Mesendoderm (in vitro differentiated cells): ENCODE data around the gene CIT.

Experiments
- DNase-seq: peaks from one replicate; pipeline ENCODE4 v3.0.0; 2013
- H2AK5ac ChIP-seq: 2 replicates; pipeline ENCODE4 v1.6.1; 2013; ENCODE audit warnings: low read length, inconsistent platforms
- H2BK120ac ChIP-seq: 2 replicates; pipeline ENCODE4 v1.6.1; 2013; ENCODE audit warnings: low read depth, mild to moderate bottlenecking, low read length, moderate library complexity, mixed read lengths
- H2BK15ac ChIP-seq: replicated peaks from 2 replicates; pipeline ENCODE4 v1.6.1; 2013; ENCODE audit warnings: low read depth, mild to moderate bottlenecking, moderate library complexity
- H2BK5ac ChIP-seq: 2 replicates; pipeline ENCODE4 v1.6.1; 2013; ENCODE audit warnings: low read length, inconsistent platforms
- H3K18ac ChIP-seq: 2 replicates; pipeline ENCODE4 v1.6.1; 2013; ENCODE audit warnings: mild to moderate bottlenecking, low read length, mixed read lengths
- H3K23ac ChIP-seq: one replicate; pipeline ENCODE4 v1.6.1; 2013; ENCODE audit warnings: low read length
- H3K27ac ChIP-seq: 2 replicates; pipeline ENCODE4 v1.5.1; 2013; ENCODE audit warnings: low read depth, mild to moderate bottlenecking, inconsistent platforms, low read length, moderate library complexity
- H3K27me3 ChIP-seq: 2 replicates; pipeline ENCODE4 v1.6.1; 2013; ENCODE audit warnings: low read length, control low read depth, mild to moderate bottlenecking, inconsistent platforms; ENCODE audit not compliant: insufficient read depth, poor library complexity
- H3K36me3 ChIP-seq: 2 replicates; pipeline ENCODE4 v1.6.1; 2013; ENCODE audit warnings: low read length, inconsistent platforms; ENCODE audit not compliant: control insufficient read depth, insufficient read depth
- H3K4ac ChIP-seq: one replicate; pipeline ENCODE4 v1.6.1; 2013; ENCODE audit warnings: low read depth, mild to moderate bottlenecking, low read length, moderate library complexity
- H3K4me1 ChIP-seq: 2 replicates; pipeline ENCODE4 v1.6.1; 2013; ENCODE audit warnings: low read depth, low read length, inconsistent platforms; ENCODE audit not compliant: control insufficient read depth
- H3K4me2 ChIP-seq: 2 replicates; pipeline ENCODE4 v1.6.1; 2013; ENCODE audit warnings: low read length
- H3K4me3 ChIP-seq: 2 replicates; pipeline ENCODE4 v1.5.1; 2013; ENCODE audit warnings: mild to moderate bottlenecking, low read length
- H3K56ac ChIP-seq: one replicate; pipeline ENCODE4 v1.6.1; 2013; ENCODE audit warnings: low read length
- H3K79me1 ChIP-seq: 2 replicates; pipeline ENCODE4 v1.6.1; 2013; ENCODE audit warnings: low read length, inconsistent platforms
- H3K79me2 ChIP-seq: 2 replicates; pipeline ENCODE4 v1.6.1; 2013; ENCODE audit warnings: mild to moderate bottlenecking, low read length; ENCODE audit not compliant: control insufficient read depth, insufficient read depth
- H3K9ac ChIP-seq: 2 replicates; pipeline ENCODE4 v1.6.1; 2013; ENCODE audit warnings: low read length, inconsistent platforms
- H4K5ac ChIP-seq: one replicate; pipeline ENCODE4 v1.6.1; 2013; ENCODE audit warnings: low read length
- H4K8ac ChIP-seq: one replicate; pipeline ENCODE4 v1.6.1; 2013; ENCODE audit warnings: low read depth, mild to moderate bottlenecking, control low read depth, low read length, moderate library complexity
- WGBS: extraction: QIAGEN DNeasy Blood & Tissue Kit; methylation state at CpG from one replicate; pipeline ENCODE4 v1.1.7; 2013; ENCODE audit warnings: low lambda C conversion rate, missing lambda C conversion rate; ENCODE audit not compliant: insufficient coverage; ENCODE audit errors: extremely low coverage; 5-methylcytosine and 5-hydroxymethylcytosine counted together

CIT gene

DNA sequence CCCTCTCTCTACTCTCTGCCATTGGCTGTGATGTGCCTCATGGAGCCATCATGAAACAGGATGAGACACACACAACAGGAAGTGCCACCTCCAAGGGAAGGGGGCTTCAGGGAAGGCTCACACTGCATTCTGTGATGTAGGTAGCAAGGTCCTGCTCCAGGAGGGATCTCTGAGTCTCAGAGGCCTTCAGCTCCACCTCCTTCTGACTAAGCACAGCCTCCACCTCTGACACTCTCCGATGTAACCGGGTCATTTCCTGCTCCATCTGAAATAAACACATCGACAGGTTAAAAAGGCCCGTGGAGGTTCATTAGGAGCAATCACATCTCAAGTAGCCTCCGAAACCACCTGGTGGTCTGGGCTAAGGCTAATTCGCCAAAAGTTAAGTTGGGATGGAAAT is 93.3 kb downstream of the CIT start:
- Histone ChIP-seq H3K79me2 (no peaks in the 10 kb centered on the region), H2AK5ac (no peak overlapping the region), H3K4me1 (no peaks in the 10 kb centered on the region), H3K36me3 (peaks cover 2% of the 10 kb centered on the region), H3K23ac (no peak overlapping the region), H2BK120ac (no peak overlapping the region), H3K27me3 (no peaks in the 10 kb centered on the region), H3K18ac (no peak overlapping the region), H3K4me2 (no peak overlapping the region), H4K8ac (no peak overlapping the region), H3K27ac (no peak overlapping the region), H3K56ac (no peak overlapping the region), H3K9ac (no peak overlapping the region), H2BK15ac (no peak overlapping the region), H3K4ac (no peak overlapping the region), H3K79me1 (no peaks in the 10 kb centered on the region), H2BK5ac (no peak overlapping the region), H3K4me3 (no peak overlapping the region), H4K5ac (no peak overlapping the region)
- no CpG with 5 or more reads among the region's 6 CpGs for WGBS
- DNase-seq, result peak; percentile 27

DNA sequence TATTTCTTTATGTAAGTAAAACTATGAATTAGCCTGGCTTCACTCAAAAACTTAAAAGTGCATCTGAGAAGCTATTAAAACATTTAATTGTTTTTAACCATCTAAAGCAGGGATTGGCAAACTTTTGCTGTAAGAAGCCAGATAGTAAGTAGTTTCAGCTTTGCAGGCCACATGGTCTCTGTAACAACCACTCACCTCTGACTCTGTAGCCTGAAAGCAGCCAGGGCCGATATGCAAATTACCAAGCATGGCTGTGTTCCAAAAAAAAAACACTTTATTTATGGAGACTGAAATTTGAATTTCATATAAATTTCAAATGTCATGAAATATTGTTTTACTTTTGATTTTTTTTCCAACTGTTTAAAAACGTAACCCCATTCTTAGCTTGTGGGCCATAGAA is 95.3 kb downstream of the CIT start:
- Histone ChIP-seq H3K4ac (no peak overlapping the region), H3K4me3 (no peak overlapping the region), H3K9ac (no peak overlapping the region), H3K36me3 (peaks cover 2% of the 10 kb centered on the region), H3K27ac (no peak overlapping the region), H3K27me3 (no peaks in the 10 kb centered on the region), H3K56ac (no peak overlapping the region), H3K23ac (no peak overlapping the region), H2BK5ac (no peak overlapping the region), H3K18ac (no peak overlapping the region), H4K8ac (no peak overlapping the region), H3K79me2 (no peaks in the 10 kb centered on the region), H3K4me2 (no peak overlapping the region), H4K5ac (no peak overlapping the region), H2BK120ac (no peak overlapping the region), H3K4me1 (no peaks in the 10 kb centered on the region), H2BK15ac (no peak overlapping the region), H3K79me1 (no peaks in the 10 kb centered on the region), H2AK5ac (no peak overlapping the region)
- WGBS, result no CpG with 5 or more reads among the region's 2 CpGs
- DNase-seq, result no peak

DNA sequence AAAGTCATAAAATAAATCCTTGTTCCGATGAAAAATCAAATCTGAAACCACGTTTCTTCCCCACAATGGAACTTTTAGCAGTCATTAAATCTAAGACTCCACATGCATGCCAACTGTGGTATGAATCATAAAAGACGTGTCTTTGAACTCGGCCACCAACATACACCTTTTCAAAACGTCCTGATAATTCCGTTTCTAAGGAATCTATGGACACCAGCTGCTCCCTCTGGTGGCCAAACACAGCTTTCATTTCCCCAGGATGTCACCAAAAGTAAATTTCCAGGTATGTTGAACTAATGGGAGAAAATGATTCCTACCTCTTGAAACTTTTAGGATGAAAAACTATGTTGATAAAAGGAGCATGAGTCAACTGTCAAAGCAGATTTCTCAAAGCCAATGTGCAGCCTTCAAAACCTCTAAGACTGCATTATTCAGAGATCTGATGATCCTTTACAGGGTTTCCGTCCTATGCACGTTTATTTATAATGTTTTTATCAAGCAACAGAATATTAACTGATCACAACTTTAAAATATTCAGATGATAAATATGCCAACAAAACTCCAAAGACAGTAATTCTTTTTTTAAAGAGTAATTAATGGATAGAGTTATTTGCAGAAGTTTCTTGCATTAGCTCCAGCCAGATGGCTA is 96.2 kb downstream of the CIT start:
- no peak overlapping the region for H3K23ac ChIP-seq
- H2AK5ac ChIP-seq, result no peak overlapping the region
- no peak overlapping the region for H2BK15ac ChIP-seq
- H4K8ac ChIP-seq, result no peak overlapping the region
- no peak overlapping the region for H3K4ac ChIP-seq
- H3K27me3 ChIP-seq, result no peaks in the 10 kb centered on the region
- H3K4me3 ChIP-seq, result no peak overlapping the region
- no peak overlapping the region for H3K27ac ChIP-seq
- H2BK120ac ChIP-seq, result no peak overlapping the region
- H3K56ac ChIP-seq, result no peak overlapping the region
- H3K4me2 ChIP-seq, result no peak overlapping the region
- H3K79me1 ChIP-seq, result no peaks in the 10 kb centered on the region
- DNase-seq, result peak; percentile 46
- no peak overlapping the region for H3K9ac ChIP-seq
- no peaks in the 10 kb centered on the region for H3K4me1 ChIP-seq
- H3K18ac ChIP-seq, result no peak overlapping the region
- H3K79me2 ChIP-seq, result no peaks in the 10 kb centered on the region
- H4K5ac ChIP-seq, result no peak overlapping the region
- no CpG with 5 or more reads among the region's 8 CpGs for WGBS
- H2BK5ac ChIP-seq, result no peak overlapping the region
- H3K36me3 ChIP-seq, result peaks cover 2% of the 10 kb centered on the region

DNA sequence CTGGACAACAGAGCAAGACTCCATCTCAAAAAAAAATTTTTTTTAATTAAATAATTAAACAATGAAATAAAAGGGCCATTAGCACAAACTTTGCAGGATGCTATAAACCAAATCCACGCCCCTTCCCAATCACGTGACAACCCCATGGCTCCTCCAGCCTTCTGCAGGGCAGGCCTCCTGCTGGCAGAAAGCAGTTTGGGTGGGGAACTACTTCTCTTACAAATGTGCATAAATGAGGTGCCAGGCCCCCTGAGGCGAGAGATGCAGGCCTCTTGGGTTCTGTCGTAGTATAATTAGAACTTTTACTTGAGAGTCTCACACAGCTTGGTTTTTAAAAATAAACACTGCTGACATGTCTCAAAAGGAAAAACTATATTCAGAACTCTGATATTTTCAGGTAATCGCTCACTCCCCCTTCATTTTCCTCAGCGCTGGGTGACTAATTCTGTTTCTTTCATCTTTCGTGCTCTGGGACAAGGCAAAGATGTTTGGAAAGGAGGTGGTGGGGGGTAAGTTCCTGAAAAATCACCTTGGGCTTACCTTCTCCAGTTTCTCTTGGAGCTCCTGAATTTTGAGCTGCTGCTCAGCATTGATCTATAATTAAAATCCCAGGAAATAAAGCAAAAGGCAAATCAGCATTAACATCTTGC is 101.7 kb downstream of the CIT start:
- Histone ChIP-seq H2BK120ac (no peak overlapping the region), H3K4me3 (no peak overlapping the region), H4K8ac (no peak overlapping the region), H3K79me2 (no peaks in the 10 kb centered on the region), H3K9ac (no peak overlapping the region), H2BK15ac (no peak overlapping the region), H3K27ac (no peak overlapping the region), H4K5ac (no peak overlapping the region), H3K27me3 (no peaks in the 10 kb centered on the region), H2AK5ac (no peak overlapping the region), H3K79me1 (no peaks in the 10 kb centered on the region), H3K56ac (no peak overlapping the region), H2BK5ac (no peak overlapping the region), H3K4me2 (no peak overlapping the region), H3K4me1 (no peaks in the 10 kb centered on the region), H3K18ac (no peak overlapping the region), H3K23ac (no peak overlapping the region), H3K4ac (no peak overlapping the region), H3K36me3 (peaks cover 5% of the 10 kb centered on the region)
- DNase-seq, result peak; percentile 34
- WGBS, result no CpG with 5 or more reads among the region's 7 CpGs

DNA sequence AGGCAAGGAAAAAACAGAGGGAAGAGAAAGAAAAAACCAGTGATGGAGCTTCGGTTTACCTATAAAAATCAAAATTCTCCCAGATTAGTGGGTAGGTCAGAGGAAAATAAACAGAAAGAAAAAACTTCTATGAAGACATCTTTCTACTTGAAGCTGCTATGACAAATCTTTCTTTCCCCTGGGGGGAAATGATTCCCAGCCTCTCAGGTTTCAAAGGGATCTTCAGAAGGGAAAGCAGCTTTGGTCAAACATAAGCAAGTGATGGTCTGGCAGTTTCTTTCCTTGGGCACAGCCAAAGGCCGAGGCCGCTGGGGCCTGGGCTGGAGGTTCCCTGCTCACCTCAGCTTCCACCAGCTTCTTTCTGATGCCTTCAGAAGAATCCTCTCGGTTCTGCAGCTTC is 104.7 kb downstream of the CIT start:
- no peaks in the 10 kb centered on the region for H3K79me2 ChIP-seq
- no peak overlapping the region for H3K56ac ChIP-seq
- no peak overlapping the region for H3K9ac ChIP-seq
- H3K4me1 ChIP-seq, result no peaks in the 10 kb centered on the region
- no peak overlapping the region for H2AK5ac ChIP-seq
- H2BK120ac ChIP-seq, result no peak overlapping the region
- no peak overlapping the region for H2BK5ac ChIP-seq
- no peak overlapping the region for H3K4me3 ChIP-seq
- no peak for DNase-seq
- H3K4me2 ChIP-seq, result no peak overlapping the region
- H3K27me3 ChIP-seq, result no peaks in the 10 kb centered on the region
- H3K36me3 ChIP-seq, result peaks cover 5% of the 10 kb centered on the region
- H4K5ac ChIP-seq, result no peak overlapping the region
- no peak overlapping the region for H3K4ac ChIP-seq
- H3K27ac ChIP-seq, result no peak overlapping the region
- no peak overlapping the region for H2BK15ac ChIP-seq
- no peak overlapping the region for H3K23ac ChIP-seq
- no peak overlapping the region for H3K18ac ChIP-seq
- no peak overlapping the region for H4K8ac ChIP-seq
- WGBS, result no CpG with 5 or more reads among the region's 4 CpGs
- no peaks in the 10 kb centered on the region for H3K79me1 ChIP-seq

DNA sequence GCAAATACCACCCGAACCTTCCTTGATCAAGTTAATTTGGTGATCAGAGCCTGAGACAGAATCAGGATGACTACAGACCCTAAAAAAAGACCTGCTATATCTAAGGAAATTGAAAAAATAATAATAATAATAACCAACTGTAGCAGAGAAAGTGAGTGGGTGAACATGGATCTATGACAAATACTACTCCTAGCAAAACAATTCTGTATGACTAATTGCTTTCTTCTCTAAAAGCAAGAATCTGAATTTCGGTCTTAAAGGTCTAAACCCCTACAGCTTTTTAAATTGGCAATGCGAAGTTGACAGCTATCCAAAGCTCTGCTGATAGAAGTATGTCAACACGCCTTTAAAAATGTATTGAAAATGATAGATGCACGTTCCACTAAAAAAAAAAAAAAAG is 107.0 kb downstream of the CIT start:
- no peak overlapping the region for H3K56ac ChIP-seq
- H3K36me3 ChIP-seq, result peaks cover 9% of the 10 kb centered on the region
- no peak overlapping the region for H3K9ac ChIP-seq
- no peak overlapping the region for H3K27ac ChIP-seq
- no peak overlapping the region for H3K4ac ChIP-seq
- H2BK15ac ChIP-seq, result no peak overlapping the region
- no peak overlapping the region for H3K4me3 ChIP-seq
- H3K4me1 ChIP-seq, result no peaks in the 10 kb centered on the region
- no peaks in the 10 kb centered on the region for H3K79me1 ChIP-seq
- no peak overlapping the region for H3K4me2 ChIP-seq
- H3K23ac ChIP-seq, result no peak overlapping the region
- DNase-seq, result no peak
- no peak overlapping the region for H2BK120ac ChIP-seq
- H3K18ac ChIP-seq, result no peak overlapping the region
- no peaks in the 10 kb centered on the region for H3K79me2 ChIP-seq
- no peak overlapping the region for H4K5ac ChIP-seq
- H2BK5ac ChIP-seq, result no peak overlapping the region
- H3K27me3 ChIP-seq, result no peaks in the 10 kb centered on the region
- no CpG with 5 or more reads among the region's 5 CpGs for WGBS
- no peak overlapping the region for H4K8ac ChIP-seq
- no peak overlapping the region for H2AK5ac ChIP-seq
